HG02973 (cell line): Measurements from ENCODE around the gene PPAN.

Source experiments
- ATAC-seq: cut with Tn5 transposase; IDR thresholded peaks from one replicate; pipeline ENCODE4 v1.9.1; 2021; ENCODE audit warnings: moderate library complexity; ENCODE audit not compliant: unreplicated experiment

The PPAN gene

DNA sequence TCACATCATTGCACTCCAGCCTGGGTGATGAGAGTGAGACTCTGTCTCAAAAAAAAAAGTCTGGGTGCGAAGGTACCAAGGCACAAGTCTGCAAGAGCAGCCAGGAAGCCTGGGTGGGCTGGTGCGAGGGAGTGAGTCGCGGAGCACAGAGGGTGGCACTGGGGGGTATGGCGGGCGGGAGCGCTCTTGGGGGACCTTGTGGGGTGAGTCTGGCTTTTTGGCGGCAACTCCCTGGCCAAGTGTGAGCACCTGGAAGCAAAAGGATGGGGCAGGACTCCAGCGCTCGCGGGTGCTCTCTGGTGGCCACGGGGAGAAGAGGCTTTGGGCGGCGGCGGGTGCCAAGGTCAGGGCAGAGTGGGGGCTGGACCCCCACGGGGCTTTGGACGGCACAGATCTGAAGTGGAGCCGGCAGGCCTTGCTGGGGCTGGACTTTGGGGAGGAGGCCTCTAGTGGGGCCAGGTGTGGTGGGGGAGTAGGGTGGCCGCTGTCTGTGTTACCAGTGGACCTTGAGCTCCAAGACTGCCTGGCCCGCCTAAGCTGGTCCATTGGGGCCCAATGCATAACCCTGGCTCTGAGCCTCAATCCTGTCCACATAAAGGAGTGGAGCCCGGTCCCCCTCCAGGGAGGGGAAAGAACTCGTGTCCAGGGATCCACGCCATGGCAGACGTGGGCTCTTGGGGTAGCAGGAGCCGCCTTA lies 6.9 kb downstream of the PPAN start:
- no peak for ATAC-seq

DNA sequence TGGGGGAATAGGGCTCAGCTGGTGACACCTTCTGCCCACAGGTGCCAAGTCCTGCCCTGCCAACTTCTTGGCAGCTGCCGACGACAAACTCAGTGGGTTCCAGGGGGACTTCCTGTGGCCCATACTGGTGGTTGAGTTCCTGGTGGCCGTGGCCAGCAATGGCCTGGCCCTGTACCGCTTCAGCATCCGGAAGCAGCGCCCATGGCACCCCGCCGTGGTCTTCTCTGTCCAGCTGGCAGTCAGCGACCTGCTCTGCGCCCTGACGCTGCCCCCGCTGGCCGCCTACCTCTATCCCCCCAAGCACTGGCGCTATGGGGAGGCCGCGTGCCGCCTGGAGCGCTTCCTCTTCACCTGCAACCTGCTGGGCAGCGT lies 7.4 kb downstream of the PPAN start:
- ATAC-seq, result no peak

DNA sequence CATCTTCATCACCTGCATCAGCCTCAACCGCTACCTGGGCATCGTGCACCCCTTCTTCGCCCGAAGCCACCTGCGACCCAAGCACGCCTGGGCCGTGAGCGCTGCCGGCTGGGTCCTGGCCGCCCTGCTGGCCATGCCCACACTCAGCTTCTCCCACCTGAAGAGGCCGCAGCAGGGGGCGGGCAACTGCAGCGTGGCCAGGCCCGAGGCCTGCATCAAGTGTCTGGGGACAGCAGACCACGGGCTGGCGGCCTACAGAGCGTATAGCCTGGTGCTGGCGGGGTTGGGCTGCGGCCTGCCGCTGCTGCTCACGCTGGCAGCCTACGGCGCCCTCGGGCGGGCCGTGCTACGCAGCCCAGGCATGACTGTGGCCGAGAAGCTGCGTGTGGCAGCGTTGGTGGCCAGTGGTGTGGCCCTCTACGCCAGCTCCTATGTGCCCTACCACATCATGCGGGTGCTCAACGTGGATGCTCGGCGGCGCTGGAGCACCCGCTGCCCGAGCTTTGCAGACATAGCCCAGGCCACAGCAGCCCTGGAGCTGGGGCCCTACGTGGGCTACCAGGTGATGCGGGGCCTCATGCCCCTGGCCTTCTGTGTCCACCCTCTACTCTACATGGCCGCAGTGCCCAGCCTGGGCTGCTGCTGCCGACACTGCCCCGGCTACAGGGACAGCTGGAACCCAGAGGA lies 7.9 kb downstream of the PPAN start:
- no peak for ATAC-seq

DNA sequence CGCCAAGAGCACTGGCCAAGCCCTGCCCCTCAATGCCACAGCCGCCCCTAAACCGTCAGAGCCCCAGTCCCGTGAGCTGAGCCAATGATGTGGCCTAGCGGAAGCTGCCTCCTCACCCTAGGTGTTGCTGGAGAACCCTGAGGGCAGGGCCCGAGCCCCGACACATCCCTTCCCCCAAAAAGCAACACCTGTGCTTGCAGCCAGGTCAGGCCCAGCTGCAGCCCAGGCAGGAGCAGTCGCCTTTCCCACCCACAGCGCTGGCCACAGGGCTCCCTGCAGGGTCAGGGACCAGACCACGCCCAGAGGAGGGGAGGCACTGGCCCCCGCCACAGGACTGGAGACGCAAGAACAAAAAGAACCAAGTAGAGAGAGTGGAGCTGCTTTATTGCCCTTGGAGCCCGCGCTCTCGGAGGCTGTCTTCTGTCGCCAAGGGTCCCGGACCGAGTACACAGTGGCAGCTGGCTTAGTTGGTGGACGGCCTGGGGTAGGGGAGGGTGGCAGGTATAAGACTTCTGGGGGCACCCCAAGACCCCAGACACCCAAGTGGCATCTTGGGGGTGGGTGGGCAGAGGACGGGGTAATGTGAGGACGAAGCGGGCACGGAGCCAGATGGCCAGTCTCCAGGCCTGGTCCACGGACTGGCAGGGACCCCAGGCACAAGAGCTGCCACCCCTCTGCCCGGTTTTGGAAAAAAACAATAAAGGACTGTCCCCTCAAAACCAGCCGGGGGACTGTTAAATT lies 8.7 kb downstream of the PPAN start:
- ATAC-seq, result no peak

DNA sequence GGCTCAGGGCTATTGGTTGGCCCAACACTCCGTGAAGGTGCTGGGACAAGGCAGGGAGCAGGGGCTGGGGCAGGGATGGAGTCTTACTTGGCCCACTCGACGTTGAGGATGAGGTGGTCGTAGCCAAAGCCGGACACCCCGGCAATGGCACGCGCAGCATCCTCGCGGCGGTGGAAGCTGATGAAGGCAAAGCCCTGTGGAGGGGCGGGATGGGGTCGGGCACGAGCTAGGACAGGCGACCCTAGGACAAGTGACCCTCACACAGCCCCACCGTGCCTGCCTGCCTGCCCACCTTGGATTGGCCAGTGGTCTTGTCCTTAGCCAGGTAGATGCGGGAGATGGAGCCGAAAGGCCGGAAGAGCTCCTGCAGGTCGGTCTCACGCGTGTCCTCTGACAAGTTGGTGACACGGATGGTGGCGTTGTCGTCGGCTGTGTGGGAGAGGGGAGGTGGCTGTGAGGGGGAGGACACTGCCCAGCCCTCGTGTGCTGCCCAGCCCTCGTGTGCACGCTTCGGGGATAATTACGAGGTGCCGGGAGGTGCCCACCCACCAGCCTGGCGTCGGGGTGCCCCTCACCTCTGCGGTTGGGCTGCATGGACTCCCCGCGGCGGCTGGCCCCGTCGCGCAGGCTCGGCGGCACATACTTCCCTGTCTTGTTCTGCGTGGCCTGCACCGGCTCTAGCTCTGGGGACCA lies 9.4 kb downstream of the PPAN start:
- no peak for ATAC-seq

DNA sequence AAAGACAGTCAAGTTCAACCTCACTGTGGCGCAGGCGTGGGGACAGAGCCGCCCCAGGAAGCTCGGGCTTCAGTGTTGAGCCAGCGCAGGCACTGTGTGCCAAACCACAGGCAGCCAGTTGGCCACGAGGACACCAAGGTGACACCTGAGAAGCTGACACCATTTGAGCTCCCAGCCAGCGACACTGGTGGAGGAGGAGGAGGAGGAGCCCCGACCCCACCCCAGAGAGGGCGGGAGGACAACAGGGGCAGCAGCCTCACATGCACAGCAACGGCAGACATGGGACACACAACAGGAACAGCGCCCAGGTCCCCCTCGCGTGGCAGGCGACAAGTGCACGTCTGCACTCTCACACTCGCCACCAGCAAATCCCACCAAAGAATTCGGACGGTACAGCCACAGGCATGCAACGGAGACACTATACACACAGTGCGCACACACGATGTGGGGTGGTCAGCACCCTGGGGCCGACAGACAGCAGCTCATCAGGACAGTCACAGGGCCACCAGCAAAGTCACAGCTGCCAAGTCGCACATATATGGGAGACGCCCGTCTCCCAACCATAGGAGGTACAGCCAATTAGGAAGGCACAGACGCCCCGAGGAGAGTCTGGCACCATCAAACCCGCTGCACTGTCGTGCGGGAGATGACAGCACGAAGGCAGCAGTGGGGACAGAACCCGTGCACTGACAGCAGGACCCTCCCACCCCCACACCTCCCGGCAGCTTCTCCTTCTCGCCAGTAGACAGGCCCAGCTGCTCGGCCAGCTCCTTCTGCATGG lies 10.1 kb downstream of the PPAN start:
- no peak for ATAC-seq

DNA sequence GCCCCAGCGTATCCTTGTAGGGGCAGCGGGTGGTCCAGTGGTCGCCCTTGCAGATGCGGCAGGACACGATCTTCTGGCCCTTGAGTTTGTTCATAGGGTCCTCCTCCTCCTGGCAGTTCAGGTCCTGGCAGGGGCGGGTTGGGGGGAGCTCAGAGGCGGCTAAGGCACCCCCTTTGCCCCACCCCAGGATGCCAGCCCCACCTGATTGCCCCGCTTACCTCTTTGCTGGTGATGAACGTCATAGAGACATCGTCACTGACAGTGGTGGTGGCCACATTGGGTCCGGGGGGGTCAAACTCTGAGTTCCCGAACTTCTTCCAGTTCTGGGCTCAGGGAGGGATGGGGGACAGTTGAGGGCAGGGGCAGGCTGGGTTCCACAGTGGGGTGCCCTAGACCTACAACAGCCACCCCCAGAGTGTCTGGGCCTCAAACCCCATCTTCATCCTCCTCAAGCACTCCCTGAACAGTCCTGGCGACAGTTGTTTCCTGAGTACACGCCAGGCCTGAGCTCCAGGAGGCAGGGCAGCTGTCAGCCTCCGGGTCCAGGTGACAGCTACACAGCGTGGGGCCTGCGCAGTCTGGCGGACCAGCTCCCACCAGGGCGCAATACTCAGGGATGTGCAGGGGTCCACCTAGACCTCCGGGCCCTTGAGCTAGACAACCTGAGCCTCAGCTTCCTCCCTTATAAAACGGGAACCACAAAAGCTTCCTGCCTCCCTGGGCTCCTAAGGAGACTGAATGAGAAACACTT lies 10.9 kb downstream of the PPAN start:
- no peak for ATAC-seq

DNA sequence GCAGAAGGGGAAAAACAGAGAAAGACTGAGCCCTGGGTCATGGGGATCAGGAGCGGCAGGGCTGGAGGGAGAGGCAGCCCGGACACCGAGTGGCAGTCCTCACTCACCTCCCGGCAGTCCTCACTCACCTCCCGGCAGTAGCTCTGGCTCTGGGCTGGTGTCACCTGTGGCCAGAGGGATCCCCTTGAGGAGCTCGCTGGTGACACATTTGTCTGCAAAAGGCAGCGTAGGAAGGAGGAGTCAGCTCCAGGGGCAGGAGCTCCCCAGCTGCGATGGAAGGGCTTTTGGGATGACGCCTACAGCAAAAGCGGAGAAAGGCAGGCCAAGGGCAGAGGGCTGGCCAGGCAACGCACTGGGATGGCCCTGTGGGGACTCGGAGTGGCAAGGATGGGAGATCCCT lies 12.8 kb downstream of the PPAN start:
- no peak for ATAC-seq

DNA sequence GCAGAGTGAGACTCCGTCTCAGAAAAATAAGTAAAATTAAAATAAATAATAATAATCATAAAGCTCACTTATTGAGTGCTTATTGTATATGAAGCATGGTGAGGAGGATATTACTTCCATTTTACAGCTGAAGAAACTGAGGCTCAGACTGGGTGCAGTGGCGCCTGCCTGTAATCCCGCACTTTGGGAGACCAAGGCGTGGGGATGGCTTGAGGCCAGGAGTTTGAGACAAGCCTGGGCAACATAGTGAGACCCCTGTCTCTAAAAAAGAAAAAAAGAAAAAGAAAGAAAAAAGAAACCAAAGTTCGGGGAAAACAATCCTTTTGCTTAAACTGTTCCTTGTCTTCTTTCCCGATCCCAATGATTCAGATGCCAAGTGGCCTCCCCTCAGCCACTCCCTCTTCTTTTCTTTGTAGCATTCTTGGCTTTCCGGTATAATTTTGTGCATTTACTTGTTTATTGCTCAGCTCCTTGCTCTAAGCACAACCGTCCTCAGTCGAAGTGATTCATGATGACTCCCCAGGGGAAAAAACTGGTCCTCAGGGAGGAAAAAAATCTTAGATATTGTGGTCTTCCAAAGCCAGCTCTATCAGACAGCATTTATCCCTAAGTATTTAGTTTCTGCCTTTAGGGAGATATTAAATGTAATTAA lies 14.5 kb downstream of the PPAN start:
- no peak for ATAC-seq

DNA sequence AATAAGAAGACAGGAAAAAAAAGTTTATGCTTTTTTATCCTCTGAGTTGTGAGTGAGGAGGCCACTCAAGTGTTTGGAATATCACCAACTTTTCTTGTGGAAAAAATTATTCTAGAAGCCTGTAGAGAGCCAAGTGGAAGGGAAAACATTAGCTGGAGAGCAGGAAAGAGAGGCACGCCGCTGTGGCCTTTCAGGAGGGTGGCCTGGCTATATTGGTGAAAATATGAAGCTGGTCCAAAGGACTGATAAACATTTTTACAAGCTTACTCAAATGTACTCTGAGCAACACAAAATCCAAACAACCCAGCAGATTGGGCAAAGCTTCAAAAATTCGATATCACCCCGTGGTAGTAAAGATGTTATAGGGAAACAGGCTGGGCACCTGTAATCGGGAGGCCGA lies 15.9 kb downstream of the PPAN start:
- no peak for ATAC-seq

DNA sequence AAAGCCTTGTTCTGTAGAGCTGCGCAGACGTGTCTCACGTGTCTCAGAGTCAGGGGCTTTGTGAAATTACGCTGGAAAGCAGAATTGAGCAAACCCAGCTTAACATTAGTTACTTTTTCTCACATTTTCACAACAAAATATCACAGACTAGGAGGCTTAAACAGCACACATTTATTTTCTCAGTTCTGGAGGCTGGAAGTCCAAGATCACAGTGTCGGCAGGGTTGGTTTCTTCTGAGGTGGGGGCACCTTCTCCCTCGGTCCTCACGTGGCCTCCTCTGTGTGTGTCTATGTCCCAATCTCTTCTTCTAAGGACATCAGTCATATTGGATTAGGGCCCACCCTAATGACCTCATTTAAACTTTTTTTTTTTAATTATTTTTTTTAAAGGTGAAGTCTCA lies 18.3 kb downstream of the PPAN start:
- ATAC-seq, result no peak

DNA sequence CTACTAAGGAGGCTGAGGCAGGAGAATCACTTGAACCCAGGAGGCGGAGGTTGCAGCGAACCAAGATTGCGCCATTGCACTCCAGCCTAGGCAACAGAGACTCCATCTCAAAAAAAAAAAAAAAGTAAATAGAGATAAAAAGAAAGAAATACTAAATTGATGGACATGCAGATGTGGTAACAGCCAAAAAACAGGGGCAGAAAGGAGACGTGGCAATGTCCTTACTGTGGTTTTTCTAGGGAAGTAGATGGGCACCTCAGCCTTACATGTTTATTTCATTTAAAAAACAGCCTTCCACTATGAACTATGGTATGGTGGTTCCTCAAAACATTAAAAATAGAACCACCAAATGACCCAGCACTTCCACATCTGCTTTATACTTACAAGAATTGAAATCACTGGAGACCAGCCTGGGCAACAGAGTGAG lies 20.1 kb downstream of the PPAN start:
- ATAC-seq, result no peak

DNA sequence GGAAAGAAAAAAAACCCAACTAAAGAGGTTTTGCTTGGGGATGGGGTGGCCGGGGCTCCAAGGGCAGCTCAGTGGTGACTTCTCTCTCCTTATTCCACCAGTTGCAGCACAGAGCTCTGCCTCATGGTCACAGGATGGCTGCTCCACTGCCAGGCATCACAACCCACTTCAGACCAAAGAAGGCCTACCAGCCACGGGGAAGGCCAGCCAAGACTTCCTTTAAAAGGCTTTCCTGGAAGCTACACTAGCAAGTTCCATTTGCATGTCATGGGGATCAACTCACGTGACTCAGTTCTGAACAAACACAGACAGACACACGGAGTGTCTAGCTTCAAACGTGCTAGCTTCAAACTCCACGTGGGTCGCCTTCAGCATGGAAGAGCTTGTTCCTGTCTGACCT lies 26.7 kb downstream of the PPAN start:
- no peak for ATAC-seq

DNA sequence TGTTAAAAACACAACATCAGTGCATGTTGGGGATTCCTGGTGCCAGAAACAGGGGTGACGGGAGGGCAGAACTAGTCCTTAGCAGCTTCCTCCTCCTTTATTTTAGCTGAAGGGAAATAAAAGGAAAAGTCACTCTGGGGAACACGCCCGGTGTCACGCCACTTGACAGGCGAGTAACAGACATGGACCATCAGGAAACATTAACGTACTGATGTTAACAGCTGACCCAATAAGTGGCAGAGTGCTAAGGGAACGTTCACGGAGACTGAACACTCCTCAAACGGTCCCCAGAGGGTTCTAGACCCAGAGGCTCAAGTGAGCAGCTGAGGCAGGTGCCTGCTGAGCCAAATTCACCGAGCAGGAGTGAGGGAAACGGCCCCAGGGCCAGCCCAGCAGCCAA lies 27.4 kb downstream of the PPAN start:
- ATAC-seq, result no peak

DNA sequence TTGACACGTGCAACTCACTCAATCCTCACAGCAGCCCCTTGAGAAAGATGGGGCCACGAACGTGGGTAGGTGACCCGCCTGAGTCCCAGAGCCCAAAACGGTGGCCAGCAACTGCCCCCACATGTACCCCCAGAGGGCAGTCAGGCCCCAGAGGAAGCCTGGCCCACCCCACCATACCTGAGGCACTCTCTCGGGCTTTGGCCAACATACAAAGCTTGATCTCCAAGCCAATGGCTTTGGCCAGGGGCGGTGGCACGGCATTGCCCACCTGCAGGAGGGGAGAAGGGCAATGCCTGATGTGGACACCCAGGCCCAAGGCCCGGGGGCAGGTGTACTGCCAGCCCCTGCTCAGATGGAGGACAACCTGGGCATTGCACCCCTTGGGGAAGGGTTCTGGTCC lies 27.9 kb downstream of the PPAN start:
- no peak for ATAC-seq

DNA sequence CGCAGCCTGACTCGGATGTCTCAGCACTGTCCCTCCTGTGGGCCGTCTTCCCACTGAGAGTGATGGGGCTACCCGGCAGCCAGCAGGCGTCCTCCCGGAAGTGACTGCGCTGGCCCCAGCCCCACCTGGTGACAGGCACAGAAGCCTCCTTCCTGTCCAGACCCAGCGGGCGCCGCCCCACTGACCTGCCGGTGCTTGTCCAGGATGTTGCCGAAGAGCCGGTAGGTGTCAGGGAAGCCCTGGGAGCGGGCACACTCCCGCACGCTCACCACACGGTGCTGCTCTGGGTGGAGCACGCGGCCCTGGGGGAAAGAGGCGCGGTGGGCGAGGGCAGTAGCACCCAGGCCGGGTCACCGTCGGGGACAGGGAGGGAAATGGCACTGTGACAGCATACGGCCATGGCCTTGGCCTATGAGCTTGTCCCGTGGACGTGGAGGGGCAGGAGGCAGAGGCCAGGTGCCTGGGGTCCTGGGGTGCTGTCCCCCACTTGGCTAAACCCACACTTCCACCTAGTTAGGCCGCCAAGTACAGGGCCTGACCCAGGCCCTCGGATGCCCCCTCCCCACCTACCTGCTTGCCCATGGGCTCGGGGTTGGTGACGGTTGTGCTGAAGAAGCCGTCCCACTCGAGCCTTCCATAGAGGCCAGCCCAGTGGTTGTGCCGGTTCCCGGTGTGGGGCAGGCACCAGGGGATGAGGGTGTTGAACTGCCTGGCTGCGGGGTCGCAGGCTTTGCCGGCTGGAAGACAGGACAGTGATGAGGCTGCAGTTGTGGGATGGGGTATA lies 29.6 kb downstream of the PPAN start:
- no peak for ATAC-seq

DNA sequence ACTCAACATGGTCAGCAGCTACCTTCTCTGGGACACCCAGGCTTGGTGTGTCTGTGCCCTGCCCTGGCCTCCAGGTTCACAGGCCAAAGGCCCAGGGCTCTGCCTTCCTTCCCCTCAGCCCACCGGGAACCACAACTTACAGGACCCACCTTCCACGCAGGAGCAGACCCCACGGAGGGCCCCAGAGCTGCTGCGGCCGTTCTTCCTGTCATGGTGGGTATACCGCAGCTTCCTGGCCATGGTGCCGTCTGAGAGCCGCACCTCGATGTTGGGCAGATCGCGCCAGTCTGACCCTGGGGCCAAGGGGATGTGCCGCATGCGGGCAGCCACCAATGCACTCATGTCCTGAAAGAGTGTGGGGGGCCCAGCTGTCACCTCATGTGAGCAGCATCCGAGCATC lies 30.8 kb downstream of the PPAN start:
- no peak for ATAC-seq

DNA sequence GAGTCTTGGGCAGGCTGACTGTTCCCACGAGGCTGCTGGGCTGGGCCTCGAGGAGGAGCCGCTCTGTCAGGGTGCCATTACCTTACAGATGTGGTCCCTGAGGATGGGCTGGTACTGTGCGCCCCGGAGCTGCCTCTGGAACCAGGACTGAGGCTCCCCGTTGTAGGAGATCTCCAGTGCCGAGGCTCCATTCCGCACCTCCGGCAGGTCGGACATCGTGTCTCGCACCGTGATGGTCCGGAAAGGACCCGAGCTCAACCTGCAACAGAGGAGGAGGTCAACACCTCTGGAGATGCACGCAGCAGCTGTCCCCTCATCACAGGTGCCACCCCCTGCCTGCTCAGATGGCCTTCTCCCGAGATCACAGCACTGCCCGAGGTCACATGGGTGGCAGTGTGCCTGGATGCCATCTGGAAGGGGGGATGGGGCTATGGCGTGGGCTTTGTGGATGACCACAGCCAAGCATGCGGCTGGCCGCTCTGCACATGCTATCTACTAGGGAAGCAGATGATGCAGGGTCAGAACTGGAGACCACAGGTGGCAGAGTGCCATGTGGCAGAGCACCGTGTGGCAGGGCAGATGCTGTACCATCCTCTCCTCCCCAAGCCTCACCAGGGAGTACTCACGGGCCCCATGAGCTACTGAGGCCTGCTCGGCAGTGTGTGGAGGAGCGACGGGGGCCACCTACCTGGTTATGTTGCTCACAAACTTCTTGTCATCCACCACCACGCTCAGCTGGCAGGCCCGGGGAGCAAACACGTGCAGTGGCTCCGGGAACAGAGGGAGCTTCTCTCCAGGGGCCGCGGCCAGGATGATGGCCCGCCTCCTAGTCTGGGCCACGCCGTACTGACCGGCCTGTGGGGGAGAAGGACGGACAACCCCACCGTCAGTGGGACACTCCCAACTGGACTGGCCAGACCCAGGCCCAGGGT lies 31.9 kb downstream of the PPAN start:
- ATAC-seq, result no peak
